ENCODE data around the gene PSMD9.

The PSMD9 gene

GRCh38 chr12:121961195-121961879 is 72.7 kb downstream of the PSMD9 start:
- DNase-seq (ENCODE audit: low read depth in 1 of 2, low spot score in 1 of 2) = no peak
- TF ChIP-seq SPI1 (IDR thresholded peaks at IDR 0.05; ENCODE audit: borderline replicate concordance, low read depth) (no peak), CTCF (IDR thresholded peaks at IDR 0.05; ENCODE audit: insufficient read depth, low read length) (no peak), GABPA (IDR thresholded peaks at IDR 0.05; ENCODE audit: low read depth) (no peak), POLR2AphosphoS5 (IDR thresholded peaks at IDR 0.05; ENCODE audit: low read depth) (no peak)
- TF ChIP-seq, protein P1, sequence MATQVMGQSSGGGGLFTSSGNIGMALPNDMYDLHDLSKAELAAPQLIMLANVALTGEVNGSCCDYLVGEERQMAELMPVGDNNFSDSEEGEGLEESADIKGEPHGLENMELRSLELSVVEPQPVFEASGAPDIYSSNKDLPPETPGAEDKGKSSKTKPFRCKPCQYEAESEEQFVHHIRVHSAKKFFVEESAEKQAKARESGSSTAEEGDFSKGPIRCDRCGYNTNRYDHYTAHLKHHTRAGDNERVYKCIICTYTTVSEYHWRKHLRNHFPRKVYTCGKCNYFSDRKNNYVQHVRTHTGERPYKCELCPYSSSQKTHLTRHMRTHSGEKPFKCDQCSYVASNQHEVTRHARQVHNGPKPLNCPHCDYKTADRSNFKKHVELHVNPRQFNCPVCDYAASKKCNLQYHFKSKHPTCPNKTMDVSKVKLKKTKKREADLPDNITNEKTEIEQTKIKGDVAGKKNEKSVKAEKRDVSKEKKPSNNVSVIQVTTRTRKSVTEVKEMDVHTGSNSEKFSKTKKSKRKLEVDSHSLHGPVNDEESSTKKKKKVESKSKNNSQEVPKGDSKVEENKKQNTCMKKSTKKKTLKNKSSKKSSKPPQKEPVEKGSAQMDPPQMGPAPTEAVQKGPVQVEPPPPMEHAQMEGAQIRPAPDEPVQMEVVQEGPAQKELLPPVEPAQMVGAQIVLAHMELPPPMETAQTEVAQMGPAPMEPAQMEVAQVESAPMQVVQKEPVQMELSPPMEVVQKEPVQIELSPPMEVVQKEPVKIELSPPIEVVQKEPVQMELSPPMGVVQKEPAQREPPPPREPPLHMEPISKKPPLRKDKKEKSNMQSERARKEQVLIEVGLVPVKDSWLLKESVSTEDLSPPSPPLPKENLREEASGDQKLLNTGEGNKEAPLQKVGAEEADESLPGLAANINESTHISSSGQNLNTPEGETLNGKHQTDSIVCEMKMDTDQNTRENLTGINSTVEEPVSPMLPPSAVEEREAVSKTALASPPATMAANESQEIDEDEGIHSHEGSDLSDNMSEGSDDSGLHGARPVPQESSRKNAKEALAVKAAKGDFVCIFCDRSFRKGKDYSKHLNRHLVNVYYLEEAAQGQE (IDR thresholded peaks at IDR 0.05; ENCODE audit: insufficient replicate concordance, low read depth) = no peak

DNA sequence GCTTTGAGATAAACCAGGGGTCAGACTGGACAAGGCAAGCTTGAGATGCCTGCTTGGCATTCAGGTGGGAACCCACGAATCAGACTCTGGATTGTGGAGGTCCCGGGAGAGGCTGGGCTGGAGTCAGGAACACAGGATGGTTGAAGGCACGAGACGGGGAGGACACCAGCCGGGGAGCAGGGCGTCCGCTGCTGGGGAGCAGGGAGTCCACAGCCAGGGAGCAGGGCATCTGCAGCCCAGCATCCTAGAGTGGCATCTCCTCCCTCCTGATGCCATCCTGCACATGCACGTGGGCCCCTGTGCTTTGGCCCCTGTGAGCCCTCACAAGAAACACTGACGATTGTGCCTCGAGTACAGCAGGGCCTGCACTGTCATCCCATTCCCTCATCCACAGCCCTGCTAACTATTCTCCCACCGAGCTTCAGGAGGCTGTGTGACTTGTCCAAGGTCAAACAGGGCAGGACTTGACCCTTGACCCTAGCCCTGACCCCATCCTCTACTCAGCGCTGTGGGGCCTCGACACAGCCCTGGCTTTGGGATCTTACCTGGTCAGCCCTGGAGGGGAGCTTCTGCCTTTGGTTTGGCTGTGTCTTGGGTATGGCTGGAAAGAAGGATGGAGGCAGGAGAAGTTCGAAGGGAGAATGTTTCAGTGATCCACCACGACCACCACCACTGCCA is 74.9 kb downstream of the PSMD9 start:
- Histone ChIP-seq H3K27me3 (ENCODE audit: insufficient read depth, poor library complexity, severe bottlenecking) (no peaks in the 10 kb centered on the region), H3K4me3 (replicated peaks; ENCODE audit: insufficient read depth, low read length) (no peak overlapping the region), H3K27ac (replicated peaks) (no peak overlapping the region)
- TF ChIP-seq, protein P1 (IDR thresholded peaks at IDR 0.05; ENCODE audit: insufficient replicate concordance, low read depth) = no peak
- no peak for TF ChIP-seq GABPA (IDR thresholded peaks at IDR 0.05; ENCODE audit: low read depth)
- no peak for TF ChIP-seq SPI1 (IDR thresholded peaks at IDR 0.05; ENCODE audit: borderline replicate concordance, low read depth)
- no peak for TF ChIP-seq CTCF (IDR thresholded peaks at IDR 0.05; ENCODE audit: insufficient read depth, low read length)
- TF ChIP-seq POLR2AphosphoS5 (IDR thresholded peaks at IDR 0.05; ENCODE audit: low read depth) = no peak
- DNase-seq (ENCODE audit: low read depth in 1 of 2, low spot score in 1 of 2) = no peak

More at GRCh38 chr12:121961195-121961879, 72.7 kb downstream of the PSMD9 start:
- Histone ChIP-seq H3K27ac (replicated peaks) (no peak overlapping the region), H3K4me3 (replicated peaks; ENCODE audit: insufficient read depth, low read length) (no peak overlapping the region), H3K27me3 (ENCODE audit: insufficient read depth, poor library complexity, severe bottlenecking) (no peaks in the 10 kb centered on the region)

DNA sequence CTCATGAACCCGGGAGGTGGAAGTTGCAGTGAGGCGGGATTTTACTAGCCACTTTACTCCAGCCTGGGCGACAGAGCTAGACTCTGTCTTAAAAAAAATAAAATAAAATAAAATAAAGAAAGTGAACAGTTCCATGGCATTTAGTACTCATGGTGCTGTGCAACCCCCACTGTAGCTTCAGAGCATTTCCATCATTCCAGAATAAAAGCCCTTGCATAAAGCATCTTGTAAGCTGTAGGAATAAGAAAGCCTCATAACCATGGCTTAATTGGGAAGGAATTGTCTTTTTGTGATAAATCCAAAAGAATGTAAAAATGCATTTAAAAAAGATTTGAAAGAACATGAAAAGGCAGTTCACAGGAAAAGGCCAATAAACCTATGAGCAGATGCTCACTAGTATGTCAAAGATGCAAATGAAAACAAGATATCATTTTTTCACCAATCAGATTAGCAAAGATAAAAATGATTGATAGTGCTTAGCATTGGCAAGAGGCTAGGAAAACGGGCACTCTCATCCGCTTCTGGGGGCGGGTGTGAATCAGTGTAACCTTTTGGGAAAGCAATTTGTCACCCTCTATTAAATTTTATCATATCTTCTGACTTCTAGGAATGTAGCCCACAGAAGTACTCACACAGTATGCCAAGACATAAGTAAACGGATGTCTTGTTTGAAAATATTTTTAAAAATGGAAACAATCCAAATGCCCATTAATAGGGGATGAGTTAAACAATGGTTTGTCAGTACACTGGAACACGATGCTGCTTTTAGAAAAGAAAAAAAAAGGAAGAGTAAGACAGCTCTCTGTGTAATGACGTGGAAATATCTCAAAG is 76.4 kb downstream of the PSMD9 start:
- no peak for DNase-seq (ENCODE audit: low read depth in 1 of 2, low spot score in 1 of 2)
- no peak for TF ChIP-seq CTCF (IDR thresholded peaks at IDR 0.05; ENCODE audit: insufficient read depth, low read length)
- TF ChIP-seq GABPA (IDR thresholded peaks at IDR 0.05; ENCODE audit: low read depth) = no peak
- TF ChIP-seq, protein P1 (IDR thresholded peaks at IDR 0.05; ENCODE audit: insufficient replicate concordance, low read depth) = no peak
- TF ChIP-seq SPI1 (IDR thresholded peaks at IDR 0.05; ENCODE audit: borderline replicate concordance, low read depth) = no peak
- no peak for TF ChIP-seq POLR2AphosphoS5 (IDR thresholded peaks at IDR 0.05; ENCODE audit: low read depth)
- Histone ChIP-seq H3K27ac (replicated peaks) (no peak overlapping the region), H3K27me3 (ENCODE audit: insufficient read depth, poor library complexity, severe bottlenecking) (no peaks in the 10 kb centered on the region), H3K4me3 (replicated peaks; ENCODE audit: insufficient read depth, low read length) (no peak overlapping the region)
